Measurements from ENCODE around the gene SLC25A24. TPM values are rescaled to one million over a fixed set of nuclear protein-coding genes. Genes with fewer than 3 reads are reported as not detected.
"Not testable (repeated sequence)": the region's sequence is repeated elsewhere in the genome, so short reads cannot be mapped to it uniquely, and the experiment has no call there.

SLC25A24 gene
- total RNA-seq, 1 donor from 2014 or later = 55.3 TPM

DNA sequence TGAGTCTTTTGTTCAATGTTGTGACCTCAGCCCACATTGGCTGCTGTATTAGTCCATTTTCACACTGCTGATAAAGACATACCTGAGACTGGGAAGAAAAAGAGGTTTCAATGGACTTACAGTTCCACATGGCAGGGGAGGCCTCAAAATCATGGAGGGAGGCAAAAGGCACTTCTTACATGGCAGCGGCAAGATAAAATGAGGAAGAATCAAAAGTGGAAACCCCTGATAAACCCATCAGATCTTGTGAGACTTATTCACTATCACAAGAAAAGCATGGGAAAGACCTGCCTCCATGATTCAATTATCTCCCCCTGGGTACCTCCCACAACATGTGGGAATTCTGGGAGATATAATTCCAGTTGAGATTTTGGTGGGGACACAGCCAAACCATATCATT is 68.9 kb downstream of the SLC25A24 start:
- not testable (repeated sequence) for H3K27ac Mint-ChIP-seq (ENCODE audit: unreplicated experiment)
- H3K36me3 ChIP-seq (ENCODE audit: insufficient read depth, low read length) = peaks cover 19% of the 10 kb centered on the region

DNA sequence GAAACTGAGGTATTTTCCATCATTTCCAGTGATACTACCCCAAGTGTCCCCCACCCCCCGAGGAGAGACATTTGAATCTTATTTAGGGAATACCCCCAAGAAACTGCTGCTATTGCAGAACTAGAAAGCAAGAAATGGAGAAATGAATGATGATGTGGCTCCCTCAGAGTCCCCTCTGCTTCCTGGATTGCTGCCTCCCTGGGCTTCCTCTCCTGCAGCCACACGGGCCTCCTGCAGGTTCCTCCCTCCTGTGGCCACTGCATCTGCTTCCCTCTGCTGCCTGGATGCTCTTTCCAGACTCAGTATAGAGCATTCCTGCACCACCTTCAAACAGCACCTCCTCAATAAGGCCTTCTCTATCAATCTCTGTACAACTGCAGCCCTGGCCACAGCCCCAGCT is 69.3 kb downstream of the SLC25A24 start:
- Mint-ChIP-seq H3K4me1 (ENCODE audit: low read depth, unreplicated experiment) (no peaks in the 10 kb centered on the region), H3K27ac (ENCODE audit: unreplicated experiment) (no peak overlapping the region), H3K27me3 (ENCODE audit: low read depth, unreplicated experiment) (no peaks in the 10 kb centered on the region), H3K4me3 (ENCODE audit: unreplicated experiment) (no peak overlapping the region), H3K36me3 (ENCODE audit: low read depth, unreplicated experiment) (peaks cover 23% of the 10 kb centered on the region), H3K9me3 (ENCODE audit: unreplicated experiment) (peaks cover 10% of the 10 kb centered on the region)
- Histone ChIP-seq H3K4me3 (ENCODE audit: insufficient read depth, low read depth, low read length) (no peak overlapping the region), H3K4me2 (ENCODE audit: low read length) (no peak overlapping the region), H4K20me1 (ENCODE audit: insufficient read depth, low read length) (no peaks in the 10 kb centered on the region), H3K27me3 (ENCODE audit: insufficient read depth, low read length) (no peaks in the 10 kb centered on the region), H3K4me1 (ENCODE audit: insufficient read depth, low read length) (no peaks in the 10 kb centered on the region), H3K9me3 (ENCODE audit: insufficient read depth, low read depth, low read length) (no peaks in the 10 kb centered on the region), H2AFZ (ENCODE audit: low read depth, low read length) (no peak overlapping the region), H3K9ac (ENCODE audit: low read length) (no peak overlapping the region), H3K79me2 (ENCODE audit: insufficient read depth, low read length) (no peaks in the 10 kb centered on the region), H3K27ac (ENCODE audit: low read depth, low read length) (no peak overlapping the region), H3K36me3 (ENCODE audit: insufficient read depth, low read length) (peaks cover 14% of the 10 kb centered on the region)
- TF ChIP-seq EZH2 (IDR thresholded peaks at IDR 0.05; ENCODE audit: insufficient read depth, low read length) = no peak
- TF ChIP-seq, protein P1, sequence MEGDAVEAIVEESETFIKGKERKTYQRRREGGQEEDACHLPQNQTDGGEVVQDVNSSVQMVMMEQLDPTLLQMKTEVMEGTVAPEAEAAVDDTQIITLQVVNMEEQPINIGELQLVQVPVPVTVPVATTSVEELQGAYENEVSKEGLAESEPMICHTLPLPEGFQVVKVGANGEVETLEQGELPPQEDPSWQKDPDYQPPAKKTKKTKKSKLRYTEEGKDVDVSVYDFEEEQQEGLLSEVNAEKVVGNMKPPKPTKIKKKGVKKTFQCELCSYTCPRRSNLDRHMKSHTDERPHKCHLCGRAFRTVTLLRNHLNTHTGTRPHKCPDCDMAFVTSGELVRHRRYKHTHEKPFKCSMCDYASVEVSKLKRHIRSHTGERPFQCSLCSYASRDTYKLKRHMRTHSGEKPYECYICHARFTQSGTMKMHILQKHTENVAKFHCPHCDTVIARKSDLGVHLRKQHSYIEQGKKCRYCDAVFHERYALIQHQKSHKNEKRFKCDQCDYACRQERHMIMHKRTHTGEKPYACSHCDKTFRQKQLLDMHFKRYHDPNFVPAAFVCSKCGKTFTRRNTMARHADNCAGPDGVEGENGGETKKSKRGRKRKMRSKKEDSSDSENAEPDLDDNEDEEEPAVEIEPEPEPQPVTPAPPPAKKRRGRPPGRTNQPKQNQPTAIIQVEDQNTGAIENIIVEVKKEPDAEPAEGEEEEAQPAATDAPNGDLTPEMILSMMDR (IDR thresholded peaks at IDR 0.05; ENCODE audit: insufficient read depth, low read depth, low read length) = no peak
- DNase-seq (ENCODE audit: low read depth) (no peak), FAIRE-seq (no peak)

More for the DNA sequence above, 68.9 kb downstream of the SLC25A24 start:
- H3K4me3 ChIP-seq (ENCODE audit: insufficient read depth, low read depth, low read length); H3K27me3 ChIP-seq (ENCODE audit: insufficient read depth, low read length); H3K4me1 Mint-ChIP-seq (ENCODE audit: low read depth, unreplicated experiment); H2AFZ ChIP-seq (ENCODE audit: low read depth, low read length); H3K9me3 ChIP-seq (ENCODE audit: insufficient read depth, low read depth, low read length); H3K27ac ChIP-seq (ENCODE audit: low read depth, low read length); DNase-seq (ENCODE audit: low read depth); H4K20me1 ChIP-seq (ENCODE audit: insufficient read depth, low read length); H3K9ac ChIP-seq (ENCODE audit: low read length); H3K4me3 Mint-ChIP-seq (ENCODE audit: unreplicated experiment); FAIRE-seq; H3K79me2 ChIP-seq (ENCODE audit: insufficient read depth, low read length); H3K4me2 ChIP-seq (ENCODE audit: low read length); H3K4me1 ChIP-seq (ENCODE audit: insufficient read depth, low read length); H3K27me3 Mint-ChIP-seq (ENCODE audit: low read depth, unreplicated experiment): not testable (repeated sequence)
- Mint-ChIP-seq H3K9me3 (ENCODE audit: unreplicated experiment) (peaks cover 10% of the 10 kb centered on the region), H3K36me3 (ENCODE audit: low read depth, unreplicated experiment) (peaks cover 23% of the 10 kb centered on the region)

DNA sequence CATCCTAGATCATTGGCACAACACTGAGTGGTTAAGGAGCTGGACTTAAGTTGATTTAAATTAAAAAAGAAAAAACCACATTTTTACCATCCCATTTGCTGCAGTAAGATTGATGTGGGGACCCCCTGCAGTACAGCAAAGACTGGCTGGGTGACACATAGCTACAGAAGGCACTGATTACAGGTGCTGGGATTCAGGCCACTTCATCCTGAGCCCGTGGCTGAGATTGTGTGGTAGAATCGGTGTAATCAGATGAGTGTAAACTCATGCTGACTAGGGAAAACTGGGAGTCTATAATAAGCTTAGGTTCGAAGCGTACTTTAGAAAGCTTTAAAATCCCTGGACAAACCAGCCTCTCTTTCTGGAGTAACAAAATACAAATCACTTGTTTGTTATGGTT is 70.1 kb downstream of the SLC25A24 start:
- Histone ChIP-seq H4K20me1 (ENCODE audit: insufficient read depth, low read length) (no peaks in the 10 kb centered on the region), H3K4me2 (ENCODE audit: low read length) (no peak overlapping the region), H3K36me3 (ENCODE audit: insufficient read depth, low read length) (peaks cover 8% of the 10 kb centered on the region), H3K27me3 (ENCODE audit: insufficient read depth, low read length) (no peaks in the 10 kb centered on the region), H3K4me1 (ENCODE audit: insufficient read depth, low read length) (no peaks in the 10 kb centered on the region), H3K4me3 (ENCODE audit: insufficient read depth, low read depth, low read length) (no peak overlapping the region), H3K9me3 (ENCODE audit: insufficient read depth, low read depth, low read length) (no peaks in the 10 kb centered on the region), H3K79me2 (ENCODE audit: insufficient read depth, low read length) (no peaks in the 10 kb centered on the region), H3K27ac (ENCODE audit: low read depth, low read length) (no peak overlapping the region), H3K9ac (ENCODE audit: low read length) (no peak overlapping the region), H2AFZ (ENCODE audit: low read depth, low read length) (no peak overlapping the region)
- FAIRE-seq (no peak), DNase-seq (ENCODE audit: low read depth) (no peak)
- Mint-ChIP-seq H3K36me3 (ENCODE audit: low read depth, unreplicated experiment) (peaks cover 23% of the 10 kb centered on the region), H3K9me3 (ENCODE audit: unreplicated experiment) (peaks cover 10% of the 10 kb centered on the region), H3K27ac (ENCODE audit: unreplicated experiment) (no peak overlapping the region), H3K4me3 (ENCODE audit: unreplicated experiment) (no peak overlapping the region), H3K4me1 (ENCODE audit: low read depth, unreplicated experiment) (peaks cover 4% of the 10 kb centered on the region), H3K27me3 (ENCODE audit: low read depth, unreplicated experiment) (no peaks in the 10 kb centered on the region)
- TF ChIP-seq, protein P1 (IDR thresholded peaks at IDR 0.05; ENCODE audit: insufficient read depth, low read depth, low read length) = no peak
- no peak for TF ChIP-seq EZH2 (IDR thresholded peaks at IDR 0.05; ENCODE audit: insufficient read depth, low read length)
